ACHN (cell line): Measurements from ENCODE around the gene ESCO1.
"Not testable (repeated sequence)": the region's sequence is repeated elsewhere in the genome, so short reads cannot be mapped to it uniquely, and the experiment has no call there.

Experiments used
- DNase-seq: peaks from one replicate; pipeline ENCODE4 v3.0.0-alpha.2; 2015
- in situ Hi-C: cut with HindIII; loops from 2 replicates; pipeline ENCODE4 v1.10.0; 2017; ENCODE audit warnings: low sequenced_read_pairs, low pct_ligation_motif_present, low pct_unique_long_range_greater_than_20kb

Gene ESCO1

GRCh38 chr18:21598726-21599584 is 1.5 kb downstream of the ESCO1 start:
- in situ Hi-C loops = no loop called here
- DNase-seq = no peak

GRCh38 chr18:21597620-21598019 is 2.9 kb downstream of the ESCO1 start:
- in situ Hi-C loops = no loop called here

GRCh38 chr18:21593540-21594257 is 6.8 kb downstream of the ESCO1 start:
- in situ Hi-C loops = no loop called here
- no peak for DNase-seq

More at GRCh38 chr18:21597620-21598019, 2.9 kb downstream of the ESCO1 start:
- DNase-seq = no peak

GRCh38 chr18:21592361-21592760 is 8.1 kb downstream of the ESCO1 start:
- in situ Hi-C loops, DNase-seq: not testable (repeated sequence)

- DNase-seq = no peak
- in situ Hi-C loops = no loop called here
Observed at GRCh38 chr18:21584391-21584790, 16.1 kb downstream of the ESCO1 start.

- no peak for DNase-seq
Observed at GRCh38 chr18:21575656-21576055, 24.8 kb downstream of the ESCO1 start.

GRCh38 chr18:21571772-21572171 is 28.7 kb downstream of the ESCO1 start:
- in situ Hi-C loops = no loop called here
- no peak for DNase-seq

More at GRCh38 chr18:21575656-21576055, 24.8 kb downstream of the ESCO1 start:
- in situ Hi-C loops = no loop called here

GRCh38 chr18:21559195-21559594 is 41.3 kb downstream of the ESCO1 start:
- in situ Hi-C loops = no loop called here
- no peak for DNase-seq

GRCh38 chr18:21557607-21558253 is 42.8 kb downstream of the ESCO1 start:
- no peak for DNase-seq
- in situ Hi-C loops = no loop called here

GRCh38 chr18:21550510-21550970 is 50.0 kb downstream of the ESCO1 start:
- no peak for DNase-seq
- in situ Hi-C loops = no loop called here

GRCh38 chr18:21548647-21549046 is 51.9 kb downstream of the ESCO1 start:
- in situ Hi-C loops = no loop called here
- no peak for DNase-seq

- in situ Hi-C loops = no loop called here
- DNase-seq = no peak
Observed at GRCh38 chr18:21546423-21546822, 54.1 kb downstream of the ESCO1 start.

- in situ Hi-C loops = no loop called here
- no peak for DNase-seq
Observed at GRCh38 chr18:21538230-21538629, 62.3 kb downstream of the ESCO1 start.

- DNase-seq = no peak
- in situ Hi-C loops = no loop called here
Observed at GRCh38 chr18:21534327-21534726, 66.2 kb downstream of the ESCO1 start.

- in situ Hi-C loops = no loop called here
- DNase-seq = no peak
Observed at GRCh38 chr18:21526463-21526862, 74.0 kb downstream of the ESCO1 start.

- in situ Hi-C loops = no loop called here
- DNase-seq = no peak
Observed at GRCh38 chr18:21525916-21526315, 74.6 kb downstream of the ESCO1 start.

GRCh38 chr18:21522530-21522929 is 78.0 kb downstream of the ESCO1 start:
- no peak for DNase-seq
- in situ Hi-C loops = no loop called here

- in situ Hi-C loops = no loop called here
- DNase-seq = no peak
Observed at GRCh38 chr18:21513741-21514140, 86.8 kb downstream of the ESCO1 start.

GRCh38 chr18:21513292-21513691 is 87.2 kb downstream of the ESCO1 start:
- DNase-seq = no peak
- in situ Hi-C loops = no loop called here
